ENCODE results near the gene MYBPH.

The MYBPH gene

DNA sequence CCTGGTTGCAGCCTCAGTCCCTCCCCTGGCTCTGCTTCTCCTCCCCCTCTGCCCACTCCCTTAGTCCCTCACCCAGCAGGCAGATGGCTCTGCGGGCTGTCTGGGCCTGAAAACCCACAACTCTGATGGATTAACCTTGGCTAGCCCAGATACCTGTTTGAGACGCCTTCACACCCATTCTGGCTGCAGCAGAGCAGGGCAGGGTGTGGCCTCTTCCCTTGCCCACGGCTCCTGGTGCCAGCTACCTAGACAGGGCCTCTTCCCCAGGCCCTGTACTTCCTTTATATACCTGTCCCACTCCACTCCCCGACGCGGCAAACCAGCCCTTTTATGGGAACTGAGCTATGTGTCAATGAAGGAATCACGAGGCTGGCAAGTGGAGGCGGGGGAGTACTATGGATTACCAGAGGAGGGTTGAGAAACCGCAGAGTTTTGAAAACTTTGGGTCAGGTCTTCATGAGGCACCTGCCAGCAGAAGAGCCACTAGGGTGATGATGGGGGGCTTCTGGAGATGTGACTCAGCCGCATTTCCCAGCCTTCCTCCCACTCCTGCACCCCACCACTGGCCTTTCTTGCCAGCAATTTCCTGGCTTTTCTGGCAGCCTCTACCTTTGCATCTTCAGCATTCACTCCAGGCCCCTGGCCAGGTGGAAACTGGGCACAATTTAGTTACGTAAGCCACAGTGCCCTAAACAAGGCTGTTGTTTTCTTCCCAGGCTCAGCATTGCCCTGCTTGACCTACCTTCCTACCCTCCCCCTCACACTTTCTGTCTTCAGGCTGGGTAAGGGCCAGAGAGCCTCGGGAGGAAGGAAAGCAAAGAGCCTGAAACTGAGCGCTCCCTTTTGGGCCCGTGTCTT is 11.0 kb upstream of the MYBPH start, which contains the start of gene CHI3L1:
Gene CHI3L1, minus strand, starts transcription at position 259 of the 858 bp plus-strand sequence. Its CDS starts 81 bp downstream, at position 178.
- Histone ChIP-seq H3K79me2 (ENCODE audit: insufficient read depth, low read length) (no peaks in the 10 kb centered on the region), H3K36me3 (ENCODE audit: insufficient read depth, low read length) (no peaks in the 10 kb centered on the region), H3K27ac (ENCODE audit: low read length) (no peak within 1 kb of the TSS), H3K4me1 (ENCODE audit: insufficient read depth, low read length) (no peaks in the 10 kb centered on the region), H2AFZ (ENCODE audit: low read depth, low read length) (no peak within 1 kb of the TSS), H3K4me3 (ENCODE audit: low read depth in 1 of 2, low read length in 2 of 2) (no peak within 1 kb of the TSS), H4K20me1 (ENCODE audit: insufficient read depth, low read length) (peaks cover 7% of the 10 kb centered on the region; the same call in 1 of the 2 replicates), H3K9me3 (ENCODE audit: insufficient read depth, low read length, severe bottlenecking) (no peaks in the 10 kb centered on the region), H3K9ac (ENCODE audit: low read depth, low read length) (no peak within 1 kb of the TSS), H3K27me3 (ENCODE audit: insufficient read depth, low read length, poor library complexity) (peaks cover 39% of the 10 kb centered on the region), H3K4me2 (ENCODE audit: insufficient read depth, low read length) (no peak within 1 kb of the TSS)
- no peak for TF ChIP-seq EZH2 (IDR thresholded peaks at IDR 0.05; ENCODE audit: borderline replicate concordance, low read depth, low read length, severe bottlenecking)
- TF ChIP-seq, protein P1, sequence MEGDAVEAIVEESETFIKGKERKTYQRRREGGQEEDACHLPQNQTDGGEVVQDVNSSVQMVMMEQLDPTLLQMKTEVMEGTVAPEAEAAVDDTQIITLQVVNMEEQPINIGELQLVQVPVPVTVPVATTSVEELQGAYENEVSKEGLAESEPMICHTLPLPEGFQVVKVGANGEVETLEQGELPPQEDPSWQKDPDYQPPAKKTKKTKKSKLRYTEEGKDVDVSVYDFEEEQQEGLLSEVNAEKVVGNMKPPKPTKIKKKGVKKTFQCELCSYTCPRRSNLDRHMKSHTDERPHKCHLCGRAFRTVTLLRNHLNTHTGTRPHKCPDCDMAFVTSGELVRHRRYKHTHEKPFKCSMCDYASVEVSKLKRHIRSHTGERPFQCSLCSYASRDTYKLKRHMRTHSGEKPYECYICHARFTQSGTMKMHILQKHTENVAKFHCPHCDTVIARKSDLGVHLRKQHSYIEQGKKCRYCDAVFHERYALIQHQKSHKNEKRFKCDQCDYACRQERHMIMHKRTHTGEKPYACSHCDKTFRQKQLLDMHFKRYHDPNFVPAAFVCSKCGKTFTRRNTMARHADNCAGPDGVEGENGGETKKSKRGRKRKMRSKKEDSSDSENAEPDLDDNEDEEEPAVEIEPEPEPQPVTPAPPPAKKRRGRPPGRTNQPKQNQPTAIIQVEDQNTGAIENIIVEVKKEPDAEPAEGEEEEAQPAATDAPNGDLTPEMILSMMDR (IDR thresholded peaks at IDR 0.05; ENCODE audit: borderline replicate concordance, extremely low read depth, low read length, poor library complexity, severe bottlenecking) = no peak
- DNase-seq = no peak
- ATAC-seq (ENCODE audit: insufficient read depth, low read depth) = no peak

DNA sequence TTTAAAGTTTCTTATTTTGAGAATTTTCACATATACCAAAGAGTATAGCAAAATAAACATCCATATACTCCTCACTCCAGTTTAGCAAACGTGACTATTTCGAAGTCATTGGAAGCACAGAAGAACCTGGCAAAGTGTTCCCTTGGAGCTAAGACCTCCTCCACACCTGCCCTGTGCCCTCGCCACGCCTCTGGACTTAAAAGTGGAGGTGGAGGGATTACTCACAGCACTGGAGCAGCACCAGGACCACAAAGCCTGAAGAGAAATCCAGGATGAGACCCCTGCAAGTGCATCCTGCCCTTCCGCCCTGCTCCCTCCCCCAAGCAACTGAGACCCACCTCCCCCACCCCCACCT is 10.4 kb upstream of the MYBPH start:
- Histone ChIP-seq H3K9ac (ENCODE audit: low read depth, low read length) (no peak overlapping the region), H4K20me1 (ENCODE audit: insufficient read depth, low read length) (peaks cover 7% of the 10 kb centered on the region; the same call in 1 of the 2 replicates), H3K4me1 (ENCODE audit: insufficient read depth, low read length) (no peaks in the 10 kb centered on the region), H3K27me3 (ENCODE audit: insufficient read depth, low read length, poor library complexity) (peaks cover 39% of the 10 kb centered on the region), H3K27ac (ENCODE audit: low read length) (no peak overlapping the region), H3K36me3 (ENCODE audit: insufficient read depth, low read length) (no peaks in the 10 kb centered on the region), H3K4me2 (ENCODE audit: insufficient read depth, low read length) (no peak overlapping the region), H3K9me3 (ENCODE audit: insufficient read depth, low read length, severe bottlenecking) (no peaks in the 10 kb centered on the region), H2AFZ (ENCODE audit: low read depth, low read length) (no peak overlapping the region), H3K4me3 (ENCODE audit: low read depth in 1 of 2, low read length in 2 of 2) (no peak overlapping the region), H3K79me2 (ENCODE audit: insufficient read depth, low read length) (no peaks in the 10 kb centered on the region)
- ATAC-seq (ENCODE audit: insufficient read depth, low read depth) = no peak
- TF ChIP-seq, protein P1 (IDR thresholded peaks at IDR 0.05; ENCODE audit: borderline replicate concordance, extremely low read depth, low read length, poor library complexity, severe bottlenecking) = no peak
- no peak for TF ChIP-seq EZH2 (IDR thresholded peaks at IDR 0.05; ENCODE audit: borderline replicate concordance, low read depth, low read length, severe bottlenecking)
- DNase-seq = no peak

DNA sequence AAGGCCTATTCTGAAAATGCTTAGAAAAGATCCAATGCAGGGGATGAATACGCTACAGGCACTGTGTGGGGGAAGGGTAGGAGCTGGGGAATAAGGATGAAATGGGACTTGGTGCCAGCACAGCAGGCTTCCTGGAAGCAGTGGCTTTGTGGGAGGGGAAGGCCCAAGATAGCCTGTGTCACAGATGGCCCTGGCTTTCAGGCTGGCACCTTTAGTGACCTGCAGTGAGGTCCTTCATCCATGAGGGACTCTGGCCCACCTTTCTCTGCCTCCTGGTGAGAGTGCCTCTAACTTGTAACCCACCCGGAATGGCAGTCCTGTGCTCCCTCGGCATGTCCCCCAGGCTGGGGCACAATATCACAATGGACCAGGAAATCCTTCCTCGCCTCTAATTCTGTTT is 10.0 kb upstream of the MYBPH start:
- ATAC-seq (ENCODE audit: insufficient read depth, low read depth) (no peak), DNase-seq (no peak)
- Histone ChIP-seq H4K20me1 (ENCODE audit: insufficient read depth, low read length) (peaks cover 7% of the 10 kb centered on the region; the same call in 1 of the 2 replicates), H3K36me3 (ENCODE audit: insufficient read depth, low read length) (no peaks in the 10 kb centered on the region), H3K27ac (ENCODE audit: low read length) (no peak overlapping the region), H2AFZ (ENCODE audit: low read depth, low read length) (no peak overlapping the region), H3K27me3 (ENCODE audit: insufficient read depth, low read length, poor library complexity) (peaks cover 36% of the 10 kb centered on the region), H3K9ac (ENCODE audit: low read depth, low read length) (no peak overlapping the region), H3K79me2 (ENCODE audit: insufficient read depth, low read length) (no peaks in the 10 kb centered on the region), H3K4me1 (ENCODE audit: insufficient read depth, low read length) (no peaks in the 10 kb centered on the region), H3K4me3 (ENCODE audit: low read depth in 1 of 2, low read length in 2 of 2) (no peak overlapping the region), H3K9me3 (ENCODE audit: insufficient read depth, low read length, severe bottlenecking) (no peaks in the 10 kb centered on the region), H3K4me2 (ENCODE audit: insufficient read depth, low read length) (no peak overlapping the region)
- no peak for TF ChIP-seq EZH2 (IDR thresholded peaks at IDR 0.05; ENCODE audit: borderline replicate concordance, low read depth, low read length, severe bottlenecking)
- TF ChIP-seq, protein P1 (IDR thresholded peaks at IDR 0.05; ENCODE audit: borderline replicate concordance, extremely low read depth, low read length, poor library complexity, severe bottlenecking) = no peak

Data from DND-41 (cell line).